IPS DF 6.9 (cell line): ENCODE results near the gene RTP3.

Experiments used
- DNase-seq: peaks from one replicate; pipeline ENCODE4 v3.0.0-alpha.2; 2013; ENCODE audit warnings: low read depth, low spot score
- H3K27ac ChIP-seq: one replicate; pipeline ENCODE4 v1.5.1; 2013; ENCODE audit warnings: low read length, control low read depth
- H3K27me3 ChIP-seq: 2 replicates; pipeline ENCODE4 v1.6.1; 2013; ENCODE audit warnings: mild to moderate bottlenecking, low read length; ENCODE audit not compliant: control insufficient read depth, insufficient read depth
- H3K36me3 ChIP-seq: 2 replicates; pipeline ENCODE4 v1.6.1; 2013; ENCODE audit warnings: low read length; ENCODE audit not compliant: control insufficient read depth, insufficient read depth
- H3K4me1 ChIP-seq: 2 replicates; pipeline ENCODE4 v1.6.1; 2013; ENCODE audit warnings: low read length; ENCODE audit not compliant: control insufficient read depth, insufficient read depth
- H3K4me3 ChIP-seq: 2 replicates; pipeline ENCODE4 v1.5.1; 2013; ENCODE audit warnings: mild to moderate bottlenecking, low read length
- H3K9me3 ChIP-seq: 2 replicates; pipeline ENCODE4 v1.6.1; 2013; ENCODE audit warnings: low read length, inconsistent platforms; ENCODE audit not compliant: control insufficient read depth, insufficient read depth
- WGBS: extraction: QIAGEN DNeasy Blood & Tissue Kit; methylation state at CpG from one replicate; pipeline ENCODE4 v1.1.7; 2013; ENCODE audit warnings: mixed read lengths, missing lambda C conversion rate; ENCODE audit not compliant: insufficient read length, insufficient coverage; 5-methylcytosine and 5-hydroxymethylcytosine counted together

Gene RTP3

DNA sequence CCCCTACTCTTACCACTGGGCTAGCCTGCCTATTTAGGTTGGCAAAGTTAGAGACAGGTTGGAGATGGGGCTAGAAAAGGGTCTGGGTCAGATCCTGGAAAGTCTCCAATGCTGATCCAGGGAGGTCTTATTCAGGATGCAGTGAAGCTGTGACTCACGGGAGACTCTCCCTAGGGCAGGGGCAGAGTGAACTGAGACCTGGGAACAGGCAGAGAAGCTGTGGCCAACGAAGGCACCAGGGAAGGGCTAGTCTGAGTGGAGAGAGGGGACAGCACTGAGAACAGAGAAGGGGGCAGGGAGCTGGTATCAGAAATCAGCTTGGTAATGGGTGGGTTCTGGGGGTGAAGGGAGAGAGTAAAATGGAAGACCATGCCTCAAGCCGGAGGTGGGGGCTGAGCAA is 35.3 kb upstream of the RTP3 start:
- Histone ChIP-seq H3K36me3 (no peaks in the 10 kb centered on the region), H3K27ac (no peak overlapping the region), H3K9me3 (no peaks in the 10 kb centered on the region), H3K27me3 (no peaks in the 10 kb centered on the region), H3K4me3 (no peak overlapping the region), H3K4me1 (no peaks in the 10 kb centered on the region)
- DNase-seq: no peak
- no CpG with 5 or more reads among the region's 3 CpGs for WGBS

DNA sequence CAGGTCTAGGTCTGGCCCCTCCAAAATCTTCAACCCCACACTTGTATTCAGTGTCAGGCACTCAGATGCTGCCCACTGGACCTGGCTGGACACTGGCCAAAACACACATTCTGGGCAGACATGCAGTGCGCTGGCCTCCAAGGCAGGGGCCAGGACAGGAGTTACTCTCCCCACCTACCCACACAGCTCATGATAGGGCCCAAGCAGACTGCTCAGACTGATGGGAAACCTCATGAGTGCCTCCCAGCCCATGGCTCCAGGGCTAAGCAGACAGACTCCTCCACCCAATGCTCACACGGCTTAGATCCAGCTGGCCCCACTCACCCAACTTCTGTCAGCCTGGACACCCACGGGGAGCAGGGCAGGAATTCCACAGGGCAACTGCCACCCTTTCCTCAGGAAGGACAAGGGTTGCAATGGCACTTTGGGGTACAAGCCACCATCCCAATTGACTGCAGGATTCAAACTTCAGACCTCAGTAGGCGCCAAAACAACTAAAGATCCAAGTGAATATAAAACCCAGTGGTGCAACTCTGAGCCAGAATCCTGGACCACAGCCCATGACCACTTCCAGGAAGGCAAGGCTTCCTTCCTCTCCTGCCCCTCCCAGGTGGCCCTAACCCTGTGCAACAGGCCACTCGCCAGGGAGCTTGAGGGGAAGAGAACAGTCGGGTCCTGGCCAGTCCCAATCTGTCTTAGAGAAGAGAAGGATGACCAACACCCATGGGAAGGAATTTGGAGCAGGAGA is 34.5 kb upstream of the RTP3 start:
- Histone ChIP-seq H3K4me3 (no peak overlapping the region), H3K27me3 (no peaks in the 10 kb centered on the region), H3K4me1 (no peaks in the 10 kb centered on the region), H3K27ac (no peak overlapping the region), H3K9me3 (no peaks in the 10 kb centered on the region), H3K36me3 (no peaks in the 10 kb centered on the region)
- no peak for DNase-seq
- no CpG with 5 or more reads among the region's 6 CpGs for WGBS

DNA sequence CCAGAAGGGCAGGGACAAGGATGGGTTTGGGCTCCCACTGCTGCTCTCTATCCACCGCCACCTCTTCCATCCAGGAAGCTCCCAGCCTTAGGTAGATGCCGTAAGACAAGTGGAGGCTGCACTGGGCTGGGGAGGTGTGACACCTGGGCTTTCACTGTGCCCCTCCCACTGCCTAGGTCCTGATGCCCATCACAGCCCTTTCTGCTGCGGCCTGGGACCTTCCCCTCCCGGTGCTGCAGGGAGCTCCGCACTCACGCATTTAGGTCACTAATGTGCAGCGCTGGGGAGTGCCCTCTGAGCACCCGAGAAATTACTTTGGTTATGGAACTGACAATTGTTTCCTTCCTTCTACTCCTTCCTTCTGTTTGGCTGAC is 33.9 kb upstream of the RTP3 start:
- Histone ChIP-seq H3K27me3 (no peaks in the 10 kb centered on the region), H3K4me3 (no peak overlapping the region), H3K4me1 (no peaks in the 10 kb centered on the region), H3K27ac (no peak overlapping the region), H3K9me3 (no peaks in the 10 kb centered on the region), H3K36me3 (no peaks in the 10 kb centered on the region)
- no peak for DNase-seq
- no CpG with 5 or more reads among the region's 8 CpGs for WGBS

DNA sequence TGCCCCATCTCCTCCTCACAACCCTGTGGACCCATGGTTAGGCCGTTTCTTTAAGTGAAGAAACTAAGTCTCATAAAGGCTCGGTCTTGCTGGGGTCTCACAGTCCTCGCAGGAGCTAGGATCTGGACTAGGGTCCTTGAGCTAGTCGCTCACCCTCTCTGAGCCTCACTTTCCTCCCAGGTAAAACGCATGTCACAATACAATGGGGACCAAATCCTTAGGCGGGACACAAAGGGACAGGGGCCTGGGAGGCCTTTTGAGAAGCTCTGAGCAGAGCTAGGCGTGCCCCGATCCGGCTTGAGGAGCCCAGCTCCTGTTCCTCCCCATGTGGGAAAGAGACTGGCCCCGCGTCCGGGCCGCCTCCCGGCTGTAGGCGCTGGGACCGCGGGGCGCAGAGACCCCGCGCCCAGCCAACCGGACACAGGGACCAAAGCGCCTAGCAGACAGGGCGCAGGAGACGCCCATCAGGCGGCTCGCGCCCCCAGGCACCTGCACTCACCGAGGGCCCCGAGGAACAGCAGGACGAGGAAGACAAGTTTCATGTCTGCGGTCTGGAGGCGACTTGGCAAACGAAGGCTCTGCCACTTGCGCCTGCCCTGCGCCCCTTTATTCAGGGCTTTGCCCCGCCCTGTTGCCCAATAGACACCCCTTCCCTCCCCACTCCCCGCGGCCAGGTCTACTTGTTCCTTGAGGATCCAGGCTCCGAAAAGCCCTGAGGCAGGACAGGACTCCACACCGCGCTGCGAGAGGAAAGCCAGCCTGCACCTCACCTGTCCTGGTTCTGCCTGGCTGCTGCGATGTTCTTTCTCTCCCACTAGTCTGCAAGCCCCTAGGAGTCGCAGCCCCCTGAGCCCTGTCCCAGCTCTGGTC is 33.2 kb upstream of the RTP3 start, which contains the start of gene LTF:
Gene LTF, minus strand, starts transcription at position 580 of the 870 bp plus-strand sequence. Its CDS starts 38 bp downstream, at position 542.
- Histone ChIP-seq H3K27me3 (no peaks in the 10 kb centered on the region), H3K9me3 (no peaks in the 10 kb centered on the region), H3K36me3 (no peaks in the 10 kb centered on the region), H3K4me1 (no peaks in the 10 kb centered on the region), H3K4me3 (no peak within 1 kb of the TSS), H3K27ac (no peak within 1 kb of the TSS)
- no CpG with 5 or more reads among the region's 44 CpGs for WGBS
- DNase-seq: no peak

DNA sequence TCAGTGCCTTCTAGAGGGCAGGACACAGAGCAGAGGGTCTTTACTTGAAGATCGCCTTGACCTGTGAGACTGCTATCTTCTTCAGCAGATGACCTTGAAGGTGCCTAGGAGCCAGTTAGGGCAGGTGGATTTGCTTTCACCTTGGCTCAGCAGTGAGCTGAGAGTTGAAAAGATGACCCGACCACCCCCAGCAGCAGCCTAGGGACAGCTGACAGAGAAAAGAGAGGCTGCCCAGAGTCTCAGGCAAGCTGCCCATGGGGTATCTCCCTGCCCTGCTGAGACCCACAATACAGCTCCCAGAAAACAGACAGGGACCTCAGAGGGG is 32.6 kb upstream of the RTP3 start:
- H3K4me3 ChIP-seq: no peak overlapping the region
- DNase-seq: no peak
- no peaks in the 10 kb centered on the region for H3K4me1 ChIP-seq
- no peak overlapping the region for H3K27ac ChIP-seq
- WGBS: no CpG with 5 or more reads among the region's 2 CpGs
- H3K36me3 ChIP-seq: no peaks in the 10 kb centered on the region
- no peaks in the 10 kb centered on the region for H3K9me3 ChIP-seq
- no peaks in the 10 kb centered on the region for H3K27me3 ChIP-seq

DNA sequence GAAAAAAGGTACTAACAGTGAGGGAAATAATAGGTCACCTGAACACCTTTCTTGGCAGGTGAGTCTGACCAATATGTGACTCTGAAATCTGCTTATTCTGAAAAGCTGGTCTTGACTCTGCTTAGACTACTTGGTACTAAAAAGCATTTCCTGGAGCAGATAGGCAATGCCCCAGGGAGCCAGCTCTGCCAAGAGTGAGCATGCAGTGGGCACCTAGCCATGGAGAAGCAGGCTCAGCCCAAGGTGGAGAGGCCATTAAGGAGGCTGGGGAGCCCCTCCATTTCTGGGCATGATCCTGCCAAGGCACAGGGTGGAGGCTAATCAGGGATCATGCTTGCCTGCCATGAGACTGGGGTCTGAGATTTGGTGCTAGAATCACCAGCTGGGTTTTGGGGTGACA is 31.5 kb upstream of the RTP3 start:
- H3K27ac ChIP-seq: no peak overlapping the region
- no peaks in the 10 kb centered on the region for H3K27me3 ChIP-seq
- no peaks in the 10 kb centered on the region for H3K36me3 ChIP-seq
- no peaks in the 10 kb centered on the region for H3K9me3 ChIP-seq
- no peak overlapping the region for H3K4me3 ChIP-seq
- DNase-seq: no peak
- no peaks in the 10 kb centered on the region for H3K4me1 ChIP-seq

DNA sequence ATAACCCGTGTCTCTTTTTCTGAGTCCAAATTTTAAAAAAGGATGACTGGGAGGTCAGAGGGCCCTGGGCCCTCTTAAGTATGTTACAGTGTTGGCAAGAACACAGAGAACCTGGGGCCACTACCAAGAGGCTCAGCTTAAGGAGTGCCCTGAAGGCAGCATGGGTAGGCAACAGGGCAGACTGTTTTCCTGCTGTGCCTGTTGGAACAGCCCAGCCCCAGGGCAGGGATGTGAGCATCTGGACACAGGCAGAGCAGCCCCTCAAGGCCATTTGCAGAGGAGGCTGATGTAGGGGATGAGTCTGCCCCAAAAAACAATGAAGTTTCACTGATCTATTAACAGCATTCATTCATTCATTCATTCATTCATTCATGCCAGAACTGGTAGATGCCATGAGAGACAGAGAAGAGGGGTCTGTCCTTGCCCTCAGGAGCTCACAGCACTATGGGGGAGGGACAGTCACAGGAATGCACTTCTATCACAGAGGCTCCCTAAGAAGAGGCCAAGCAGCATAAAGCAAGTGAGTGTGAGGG is 30.8 kb upstream of the RTP3 start:
- Histone ChIP-seq H3K27me3 (no peaks in the 10 kb centered on the region), H3K4me3 (no peak overlapping the region), H3K27ac (no peak overlapping the region), H3K4me1 (no peaks in the 10 kb centered on the region), H3K9me3 (no peaks in the 10 kb centered on the region), H3K36me3 (no peaks in the 10 kb centered on the region)
- WGBS: no CpG with 5 or more reads among the region's 1 CpG
- no peak for DNase-seq

DNA sequence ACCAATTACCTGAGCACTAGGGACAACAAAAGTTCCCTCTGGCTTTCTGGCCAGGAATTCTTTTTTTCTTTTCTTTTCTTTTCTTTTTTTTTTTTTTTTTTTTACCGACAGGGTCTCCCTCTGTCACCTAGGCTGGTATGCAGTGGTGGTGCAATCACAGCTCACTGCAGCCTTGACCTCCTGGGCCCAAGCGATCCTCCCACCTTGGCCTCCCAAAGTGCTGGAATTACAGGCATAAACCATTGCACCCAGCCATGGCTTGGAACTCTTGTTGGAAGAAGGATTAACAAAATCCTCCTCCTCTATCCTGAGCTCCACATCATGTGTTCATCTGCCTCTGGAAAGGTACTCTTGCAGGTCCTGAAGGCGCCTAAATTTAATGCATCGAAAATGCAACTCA is 30.2 kb upstream of the RTP3 start:
- Histone ChIP-seq H3K4me3 (no peak overlapping the region), H3K4me1 (no peaks in the 10 kb centered on the region), H3K27ac (no peak overlapping the region), H3K36me3 (no peaks in the 10 kb centered on the region), H3K27me3 (no peaks in the 10 kb centered on the region), H3K9me3 (no peaks in the 10 kb centered on the region)
- WGBS: no CpG with 5 or more reads among the region's 4 CpGs
- DNase-seq: no peak

DNA sequence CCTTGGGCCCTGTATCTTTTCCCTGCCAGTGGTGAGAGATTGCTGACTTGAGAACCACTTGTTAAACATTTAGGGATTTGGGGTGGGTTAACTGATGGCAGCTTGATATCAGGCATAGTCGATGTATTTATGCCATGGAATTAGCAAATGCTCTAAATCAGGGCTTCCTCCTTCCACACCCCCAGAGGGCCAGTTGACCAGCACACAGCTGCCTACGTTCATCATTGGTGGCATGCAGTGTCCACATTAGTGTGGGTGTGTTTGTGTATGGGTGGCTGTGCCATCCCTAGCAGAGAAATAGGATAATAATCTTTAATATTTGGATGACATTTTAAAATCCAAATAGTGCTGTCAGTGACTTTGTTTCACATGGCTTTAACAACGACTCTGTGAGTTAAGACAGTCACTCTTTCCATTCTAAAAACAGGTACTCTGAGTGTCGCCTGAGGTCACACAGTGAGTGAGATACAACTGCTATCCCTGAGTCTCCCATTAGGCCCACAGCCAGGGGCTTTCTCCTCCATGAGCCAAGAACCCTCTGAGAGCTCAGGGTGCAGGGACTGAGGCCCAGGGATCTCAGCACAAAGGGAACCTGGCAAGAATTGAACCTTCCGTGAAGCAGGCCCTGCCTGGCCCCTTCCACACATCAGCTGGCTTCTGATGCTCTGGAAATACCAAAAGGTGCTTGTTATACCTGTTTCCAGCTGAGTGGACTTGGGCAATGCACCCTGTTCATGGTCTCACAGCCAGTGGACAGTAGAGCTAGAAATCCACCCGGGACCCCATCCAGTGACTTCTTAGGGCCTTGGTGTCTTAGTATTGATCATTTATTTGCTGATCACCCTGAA is 28.8 kb upstream of the RTP3 start:
- no peaks in the 10 kb centered on the region for H3K27me3 ChIP-seq
- H3K4me1 ChIP-seq: no peaks in the 10 kb centered on the region
- H3K9me3 ChIP-seq: no peaks in the 10 kb centered on the region
- no peak overlapping the region for H3K27ac ChIP-seq
- WGBS: no CpG with 5 or more reads among the region's 6 CpGs
- DNase-seq: no peak
- H3K36me3 ChIP-seq: no peaks in the 10 kb centered on the region
- H3K4me3 ChIP-seq: no peak overlapping the region

DNA sequence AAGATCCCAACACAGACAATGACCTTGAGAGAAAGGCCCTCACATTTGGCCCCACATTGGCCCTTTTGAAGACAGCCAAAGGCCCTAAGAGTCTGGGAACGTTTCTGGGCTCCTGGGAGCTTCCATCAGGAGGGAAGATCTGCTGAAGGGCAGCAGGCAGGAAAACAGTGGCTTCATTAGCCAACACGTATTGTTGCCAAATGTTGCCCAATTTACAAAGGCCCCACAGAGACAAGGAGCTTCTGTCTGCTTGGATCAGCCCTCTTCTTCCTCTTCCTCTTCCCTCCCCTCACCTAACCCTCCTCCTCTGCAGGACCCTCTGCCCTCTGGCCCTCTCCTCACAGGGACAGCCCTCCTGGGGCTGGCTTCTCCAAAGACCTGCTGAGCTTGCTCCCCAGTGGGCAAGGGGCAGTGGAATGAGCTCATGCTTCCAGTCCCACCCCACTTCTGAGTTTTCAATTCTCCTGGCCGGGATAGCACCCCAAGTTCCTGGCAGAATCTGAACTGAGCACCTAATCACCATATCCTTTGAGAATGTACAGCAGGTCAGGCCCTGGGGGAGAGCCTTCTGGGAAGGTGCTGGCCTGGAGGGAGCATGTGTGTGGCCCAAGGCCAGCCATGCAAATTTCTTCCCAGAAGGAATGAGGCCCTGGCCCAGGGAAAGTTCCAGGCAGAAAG is 28.0 kb upstream of the RTP3 start:
- H3K27me3 ChIP-seq: no peaks in the 10 kb centered on the region
- no peaks in the 10 kb centered on the region for H3K4me1 ChIP-seq
- no peaks in the 10 kb centered on the region for H3K36me3 ChIP-seq
- DNase-seq: no peak
- H3K4me3 ChIP-seq: no peak overlapping the region
- H3K27ac ChIP-seq: no peak overlapping the region
- no CpG with 5 or more reads among the region's 3 CpGs for WGBS
- no peaks in the 10 kb centered on the region for H3K9me3 ChIP-seq
